ENCODE measurements around the gene ABHD15. TPM values are rescaled to one million over a fixed set of nuclear protein-coding genes. Genes with fewer than 3 reads are reported as not detected.
"Not testable (repeated sequence)": the region's sequence is repeated elsewhere in the genome, so short reads cannot be mapped to it uniquely, and the experiment has no call there.

The ABHD15 gene
- total RNA-seq, 2 donors from 2014 or later = 7.4 to 7.7 TPM

- Mint-ChIP-seq H3K36me3 (ENCODE audit: insufficient read depth in 2 of 2) (peaks cover 3 to 4% of the 10 kb centered on the region in 2 donors), H3K4me1 (ENCODE audit: low read depth) (peaks cover 34% of the 10 kb centered on the region), H3K4me3 (peak overlapping the region; percentile 93 to 95), H3K9me3 (no peaks in the 10 kb centered on the region), H3K27ac (peak overlapping the region; percentile 77), H3K27me3 (ENCODE audit: low read depth) (no peaks in the 10 kb centered on the region)
- DNase-seq = peak; percentile 72 to 73
- peak; percentile 9 to 27 for ATAC-seq (replicated peaks in 1 of 2)
Measured at GRCh38 chr17:29565643-29566472, 979 bp downstream of the ABHD15 start.

- Mint-ChIP-seq H3K27ac (no peak overlapping the region), H3K4me1 (ENCODE audit: low read depth) (peaks cover 28% of the 10 kb centered on the region), H3K4me3 (peak overlapping the region in 1 of 2 donors; percentile 14), H3K36me3 (ENCODE audit: insufficient read depth in 2 of 2) (peaks cover 2 to 3% of the 10 kb centered on the region in 2 donors), H3K9me3 (no peaks in the 10 kb centered on the region), H3K27me3 (ENCODE audit: low read depth) (no peaks in the 10 kb centered on the region)
- DNase-seq = no peak
- no peak for ATAC-seq (replicated peaks in 1 of 2)
Measured at GRCh38 chr17:29563816-29564215, 3.0 kb downstream of the ABHD15 start.

- ATAC-seq (replicated peaks in 1 of 2) (no peak), DNase-seq (no peak)
- no peak overlapping the region for H3K27ac Mint-ChIP-seq
- no peaks in the 10 kb centered on the region for H3K9me3 Mint-ChIP-seq
- no peak overlapping the region for H3K4me3 Mint-ChIP-seq
- H3K27me3 Mint-ChIP-seq (ENCODE audit: low read depth) = no peaks in the 10 kb centered on the region
- peaks cover 2 to 3% of the 10 kb centered on the region in 2 donors for H3K36me3 Mint-ChIP-seq (ENCODE audit: insufficient read depth in 2 of 2)
- H3K4me1 Mint-ChIP-seq (ENCODE audit: low read depth) = peaks cover 37% of the 10 kb centered on the region
Measured at GRCh38 chr17:29562615-29563014, 4.2 kb downstream of the ABHD15 start.

- no peaks in the 10 kb centered on the region for H3K27me3 Mint-ChIP-seq (ENCODE audit: low read depth)
- peaks cover 45% of the 10 kb centered on the region for H3K4me1 Mint-ChIP-seq (ENCODE audit: low read depth)
- no peak overlapping the region for H3K27ac Mint-ChIP-seq
- DNase-seq (no peak), ATAC-seq (replicated peaks in 1 of 2) (no peak)
- peaks cover 2 to 3% of the 10 kb centered on the region in 2 donors for H3K36me3 Mint-ChIP-seq (ENCODE audit: insufficient read depth in 2 of 2)
- H3K9me3 Mint-ChIP-seq = no peaks in the 10 kb centered on the region
- no peak overlapping the region for H3K4me3 Mint-ChIP-seq
Measured at GRCh38 chr17:29561554-29562517, 5.0 kb downstream of the ABHD15 start.

- Mint-ChIP-seq H3K36me3 (ENCODE audit: insufficient read depth in 2 of 2) (peaks cover 0 to 3% of the 10 kb centered on the region in 2 donors), H3K27me3 (ENCODE audit: low read depth) (no peaks in the 10 kb centered on the region), H3K4me3 (no peak overlapping the region), H3K4me1 (ENCODE audit: low read depth) (peaks cover 39% of the 10 kb centered on the region), H3K9me3 (no peaks in the 10 kb centered on the region), H3K27ac (no peak overlapping the region)
- no peak for DNase-seq
- ATAC-seq (replicated peaks in 1 of 2) = no peak
Measured at GRCh38 chr17:29560316-29560715, 6.5 kb downstream of the ABHD15 start.

- Mint-ChIP-seq H3K27ac (no peak overlapping the region), H3K4me1 (ENCODE audit: low read depth) (peaks cover 36% of the 10 kb centered on the region), H3K27me3 (ENCODE audit: low read depth) (no peaks in the 10 kb centered on the region), H3K9me3 (no peaks in the 10 kb centered on the region), H3K4me3 (no peak overlapping the region), H3K36me3 (ENCODE audit: insufficient read depth in 2 of 2) (peaks cover 0 to 3% of the 10 kb centered on the region in 2 donors)
- ATAC-seq (replicated peaks in 1 of 2) = no peak
- no peak for DNase-seq
Measured at GRCh38 chr17:29559640-29560039, 7.2 kb downstream of the ABHD15 start.

- not testable (repeated sequence) for H3K4me3 Mint-ChIP-seq; ATAC-seq (replicated peaks in 1 of 2); H3K9me3 Mint-ChIP-seq; H3K27me3 Mint-ChIP-seq (ENCODE audit: low read depth); DNase-seq; H3K36me3 Mint-ChIP-seq (ENCODE audit: insufficient read depth in 2 of 2)
- peaks cover 28% of the 10 kb centered on the region for H3K4me1 Mint-ChIP-seq (ENCODE audit: low read depth)
- H3K27ac Mint-ChIP-seq = peak overlapping the region; percentile 63
Measured at GRCh38 chr17:29558139-29558538, 8.7 kb downstream of the ABHD15 start.

GRCh38 chr17:29557739-29558116 is 9.1 kb downstream of the ABHD15 start:
- no peak for DNase-seq
- ATAC-seq (replicated peaks in 1 of 2) = peak; percentile 84 to 86
- Mint-ChIP-seq H3K36me3 (ENCODE audit: insufficient read depth in 2 of 2) (peaks cover 0 to 3% of the 10 kb centered on the region in 2 donors), H3K27me3 (ENCODE audit: low read depth) (no peaks in the 10 kb centered on the region), H3K4me3 (peak overlapping the region in 1 of 2 donors; percentile 35), H3K4me1 (ENCODE audit: low read depth) (peaks cover 25% of the 10 kb centered on the region), H3K9me3 (no peaks in the 10 kb centered on the region), H3K27ac (peak overlapping the region; percentile 52)

- Mint-ChIP-seq H3K36me3 (ENCODE audit: insufficient read depth in 2 of 2) (peaks cover 1 to 3% of the 10 kb centered on the region in 2 donors), H3K27ac (peak overlapping the region; percentile 52), H3K9me3 (no peaks in the 10 kb centered on the region), H3K27me3 (ENCODE audit: low read depth) (no peaks in the 10 kb centered on the region), H3K4me3 (peak overlapping the region in 1 of 2 donors; percentile 35), H3K4me1 (ENCODE audit: low read depth) (peaks cover 24% of the 10 kb centered on the region)
- DNase-seq (no peak), ATAC-seq (replicated peaks in 1 of 2) (peak; percentile 26 to 50)
Measured at GRCh38 chr17:29557085-29557738, 9.6 kb downstream of the ABHD15 start.

- ATAC-seq (replicated peaks in 1 of 2) (no peak), DNase-seq (no peak)
- Mint-ChIP-seq H3K4me3 (no peak overlapping the region), H3K9me3 (no peaks in the 10 kb centered on the region), H3K4me1 (ENCODE audit: low read depth) (peaks cover 24% of the 10 kb centered on the region), H3K27me3 (ENCODE audit: low read depth) (no peaks in the 10 kb centered on the region), H3K27ac (no peak overlapping the region), H3K36me3 (ENCODE audit: insufficient read depth in 2 of 2) (peaks cover 0 to 1% of the 10 kb centered on the region in 2 donors)
Measured at GRCh38 chr17:29555840-29556239, 11.0 kb downstream of the ABHD15 start.

- H3K27ac Mint-ChIP-seq = no peak overlapping the region
- H3K36me3 Mint-ChIP-seq (ENCODE audit: insufficient read depth in 2 of 2) = peaks cover 0 to 1% of the 10 kb centered on the region in 2 donors
- no peaks in the 10 kb centered on the region for H3K27me3 Mint-ChIP-seq (ENCODE audit: low read depth)
- DNase-seq (no peak), ATAC-seq (replicated peaks in 1 of 2) (peak in 1 of 2 donors; percentile 54)
- H3K9me3 Mint-ChIP-seq = no peaks in the 10 kb centered on the region
- H3K4me3 Mint-ChIP-seq = no peak overlapping the region
- peaks cover 5% of the 10 kb centered on the region for H3K4me1 Mint-ChIP-seq (ENCODE audit: low read depth)
Measured at GRCh38 chr17:29549177-29549923, 17.5 kb downstream of the ABHD15 start.

- no peak overlapping the region for H3K27ac Mint-ChIP-seq
- peaks cover 5% of the 10 kb centered on the region for H3K4me1 Mint-ChIP-seq (ENCODE audit: low read depth)
- no peaks in the 10 kb centered on the region for H3K9me3 Mint-ChIP-seq
- no peaks in the 10 kb centered on the region for H3K27me3 Mint-ChIP-seq (ENCODE audit: low read depth)
- H3K36me3 Mint-ChIP-seq (ENCODE audit: insufficient read depth in 2 of 2) = peaks cover 0 to 3% of the 10 kb centered on the region in 2 donors
- H3K4me3 Mint-ChIP-seq = no peak overlapping the region
- ATAC-seq (replicated peaks in 1 of 2) (no peak), DNase-seq (no peak)
Measured at GRCh38 chr17:29546830-29547229, 20.0 kb downstream of the ABHD15 start.
